Suppressor macrophage (primary cell): ENCODE data around the gene OR4M1.
"Not testable (repeated sequence)": the region's sequence is repeated elsewhere in the genome, so short reads cannot be mapped to it uniquely, and the experiment has no call there.

Experiments used
- DNase-seq, 4 experiments: peaks; one replicate each; pipeline ENCODE4 v3.0.0-alpha.2; 2020 to 2022
- total RNA-seq, 17 experiments: gene quantifications; one replicate each; lab custom pipeline; 2026; ENCODE audit warnings: mixed read lengths in 6 of 17, inconsistent platforms in 3 of 17; lab: John Stamatoyannopoulos, UW

OR4M1 gene, protein sequence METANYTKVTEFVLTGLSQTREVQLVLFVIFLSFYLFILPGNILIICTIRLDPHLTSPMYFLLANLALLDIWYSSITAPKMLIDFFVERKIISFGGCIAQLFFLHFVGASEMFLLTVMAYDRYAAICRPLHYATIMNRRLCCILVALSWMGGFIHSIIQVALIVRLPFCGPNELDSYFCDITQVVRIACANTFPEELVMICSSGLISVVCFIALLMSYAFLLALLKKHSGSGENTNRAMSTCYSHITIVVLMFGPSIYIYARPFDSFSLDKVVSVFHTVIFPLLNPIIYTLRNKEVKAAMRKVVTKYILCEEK
- total RNA-seq = 0 to 1.9 (median 0) reads per million in 17 experiments

DNA sequence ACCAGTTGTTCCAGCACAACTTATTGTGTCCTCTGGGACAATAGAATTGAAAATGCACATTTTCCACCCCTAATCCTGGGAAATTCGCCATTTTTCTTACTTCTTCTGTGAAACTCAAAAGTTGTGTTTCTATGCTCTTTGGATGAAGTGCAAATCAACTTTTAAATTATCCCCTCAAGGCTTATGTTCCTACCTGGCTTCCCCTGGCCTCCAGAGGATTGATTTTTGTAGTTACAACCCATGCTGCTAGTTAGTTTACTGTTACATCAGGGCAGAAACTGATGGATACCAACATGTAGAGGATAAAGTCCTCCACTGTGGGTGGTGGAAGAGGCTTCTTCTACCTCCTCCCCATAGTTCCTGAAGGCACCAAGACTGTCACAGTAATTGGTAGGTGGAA lies at the start of gene OR4M1:
TSS of gene OR4M1 (plus strand) at position 301 of the 400 bp plus-strand sequence. CDS start 6,819 bp downstream, outside the sequence.
- not testable (repeated sequence) for DNase-seq

DNA sequence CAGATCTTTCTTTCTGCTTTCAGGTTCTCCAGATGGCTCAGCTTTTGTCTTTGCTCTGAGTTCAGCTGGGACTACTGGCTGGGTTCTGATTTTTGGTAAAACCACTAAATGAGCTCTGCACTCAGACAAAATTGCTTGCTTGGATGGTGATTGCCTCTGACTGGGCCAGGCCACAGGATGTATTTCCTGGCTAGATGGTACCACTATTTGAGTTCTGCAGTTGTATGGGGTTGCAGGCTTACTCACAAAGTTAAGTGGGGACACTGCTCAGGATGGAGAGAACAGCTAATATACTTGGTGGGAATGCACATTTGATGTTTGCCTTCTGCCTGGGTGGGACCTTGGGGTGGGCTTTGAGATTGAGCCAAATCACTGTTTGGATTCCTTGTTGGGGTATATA lies 43.9 kb upstream of the OR4M1 start:
- DNase-seq = no peak

DNA sequence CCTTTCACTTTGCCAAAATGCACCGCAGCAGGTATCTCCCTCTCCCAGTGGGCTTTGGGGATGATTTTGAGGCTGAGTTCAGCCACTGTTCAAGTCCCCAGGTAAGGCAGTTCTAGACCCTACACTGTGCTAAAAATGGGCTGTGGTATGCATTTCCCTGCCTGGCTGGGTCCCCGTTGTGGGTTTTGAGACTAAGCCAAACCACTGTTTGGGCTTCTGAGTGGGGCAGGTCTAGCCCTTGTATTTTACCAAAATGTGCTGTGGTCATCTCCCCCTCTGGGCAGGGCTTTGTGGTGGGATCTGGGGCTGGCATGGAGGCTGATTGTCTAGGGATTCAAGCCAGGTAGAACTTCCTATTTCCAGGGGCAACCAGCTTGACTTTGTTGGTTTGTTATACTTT lies 43.5 kb upstream of the OR4M1 start:
- DNase-seq = no peak

DNA sequence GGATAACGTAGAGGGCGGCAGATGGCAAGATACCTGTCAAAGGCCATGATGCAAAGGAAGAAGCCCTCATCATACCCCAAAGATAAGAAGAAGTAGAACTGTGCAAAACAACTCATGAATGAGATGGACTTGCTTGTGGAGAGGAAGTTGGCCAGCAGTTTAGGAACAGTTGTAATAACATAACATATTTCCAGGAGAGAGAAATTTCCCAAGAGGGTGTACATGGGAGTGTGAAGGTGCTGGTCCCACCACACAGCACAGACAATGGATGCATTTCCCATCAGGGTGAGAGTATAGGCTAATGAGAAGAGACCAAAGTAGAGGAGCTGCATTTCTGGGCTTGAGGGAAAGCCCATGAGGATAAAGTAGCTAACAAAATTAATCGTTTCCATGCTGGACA lies 39.4 kb upstream of the OR4M1 start:
- not testable (repeated sequence) for DNase-seq

DNA sequence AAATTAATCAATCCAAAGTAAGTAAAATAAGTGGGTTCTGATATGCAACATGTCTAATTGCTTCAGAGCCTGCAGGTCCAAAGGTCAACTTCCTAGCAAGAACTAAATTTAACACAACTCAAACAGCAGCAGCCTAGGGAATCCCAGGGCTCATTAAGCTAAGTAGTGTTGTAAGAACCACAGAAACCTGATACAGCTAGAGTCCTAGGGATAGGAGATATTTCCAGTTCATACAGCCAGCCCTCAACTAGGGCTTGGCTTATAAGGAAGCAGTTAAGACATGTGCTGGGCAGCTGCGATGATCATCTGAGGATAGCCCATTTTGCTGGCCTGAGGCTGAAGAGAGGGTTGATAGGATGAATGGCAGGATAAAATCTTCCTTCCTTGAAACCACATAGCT lies 30.0 kb upstream of the OR4M1 start, which contains the start of gene OR4Q3:
TSS of gene OR4Q3 (plus strand) at position 316 of the 400 bp plus-strand sequence.
- DNase-seq = no peak

DNA sequence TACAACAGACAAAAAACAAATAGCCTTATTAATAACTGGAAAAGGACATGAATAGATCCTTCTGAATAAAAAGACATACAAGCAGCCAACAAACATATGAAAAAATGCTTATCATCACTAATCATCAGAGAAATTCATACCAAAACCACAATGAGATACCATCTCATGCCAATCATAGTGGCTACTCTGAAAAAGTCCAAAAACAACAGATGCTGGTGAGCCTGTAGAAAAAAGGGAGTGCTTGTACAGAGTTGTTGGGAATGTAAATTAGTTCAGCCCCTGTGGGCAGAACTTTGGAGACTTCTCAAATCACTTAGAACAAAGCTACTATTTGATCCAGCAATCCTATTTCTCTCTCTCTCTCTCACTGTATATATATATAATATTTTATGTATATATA lies 21.0 kb upstream of the OR4M1 start:
- DNase-seq = not testable (repeated sequence)

DNA sequence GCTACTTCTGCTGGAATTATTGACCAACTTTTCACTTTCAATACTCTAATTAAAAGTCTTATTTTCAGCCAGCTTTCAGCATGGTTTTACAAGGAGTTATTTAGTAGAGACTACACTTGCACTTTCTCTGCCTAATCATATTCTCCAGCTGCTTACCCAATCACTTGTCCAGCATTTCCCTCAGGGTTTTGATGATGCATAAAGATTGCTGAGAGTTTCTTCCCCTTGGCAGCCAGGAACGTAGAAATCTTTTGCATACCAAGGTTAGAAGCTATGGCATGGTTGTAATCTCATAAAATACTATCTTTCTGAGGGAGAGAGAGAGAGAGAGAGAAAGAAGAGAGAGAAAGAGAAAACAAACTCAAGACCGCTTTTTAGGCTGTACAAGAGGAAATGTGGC lies 19.1 kb upstream of the OR4M1 start:
- no peak for DNase-seq

DNA sequence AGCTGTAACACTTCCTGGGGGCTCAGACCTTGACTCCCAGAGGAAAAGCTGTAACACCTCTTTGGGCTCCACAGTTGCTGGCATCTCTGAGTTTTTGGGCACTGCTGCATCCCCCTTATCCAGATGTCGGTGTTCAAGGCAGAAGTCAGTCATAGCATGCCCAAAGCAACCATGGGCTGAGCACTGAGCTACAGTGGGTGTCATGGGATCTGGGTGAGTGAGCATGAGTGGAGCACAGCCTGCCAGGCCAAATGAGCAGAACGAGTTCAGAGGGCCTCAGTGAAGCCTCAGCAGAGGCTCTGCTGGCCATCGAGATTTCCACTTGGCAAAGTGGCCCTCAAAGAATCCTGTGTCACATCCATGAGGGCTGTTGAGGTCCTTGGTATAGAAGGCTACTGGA lies 1.8 kb upstream of the OR4M1 start:
- not testable (repeated sequence) for DNase-seq

DNA sequence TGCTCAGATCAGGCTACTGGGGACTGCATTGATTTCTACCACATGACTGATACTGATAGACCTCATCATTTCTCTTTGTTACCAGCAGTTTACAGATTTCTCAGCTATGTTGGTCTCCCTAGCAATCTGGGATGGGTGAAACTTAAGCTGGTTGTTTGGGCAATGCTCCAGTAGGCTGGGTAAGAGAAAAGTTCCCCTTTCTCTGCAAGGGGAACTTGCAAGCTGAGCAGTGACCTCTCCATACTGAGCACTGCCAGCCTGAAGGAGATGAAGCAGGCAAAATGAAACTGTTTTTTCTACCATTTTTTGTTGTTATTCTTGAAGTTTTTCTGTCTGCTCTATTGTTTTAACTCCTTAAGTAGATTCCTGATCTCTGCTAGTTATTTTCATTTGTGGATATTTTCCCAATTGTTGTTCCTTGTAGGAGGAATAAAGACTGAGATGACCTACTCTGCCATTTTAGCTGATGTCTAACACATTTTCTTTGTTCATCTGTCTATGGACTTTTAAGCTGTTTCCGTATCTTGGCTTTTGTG lies 1.3 kb upstream of the OR4M1 start:
- peak in 3 of 4 experiments; percentile 5 to 16 (median 8) for DNase-seq

DNA sequence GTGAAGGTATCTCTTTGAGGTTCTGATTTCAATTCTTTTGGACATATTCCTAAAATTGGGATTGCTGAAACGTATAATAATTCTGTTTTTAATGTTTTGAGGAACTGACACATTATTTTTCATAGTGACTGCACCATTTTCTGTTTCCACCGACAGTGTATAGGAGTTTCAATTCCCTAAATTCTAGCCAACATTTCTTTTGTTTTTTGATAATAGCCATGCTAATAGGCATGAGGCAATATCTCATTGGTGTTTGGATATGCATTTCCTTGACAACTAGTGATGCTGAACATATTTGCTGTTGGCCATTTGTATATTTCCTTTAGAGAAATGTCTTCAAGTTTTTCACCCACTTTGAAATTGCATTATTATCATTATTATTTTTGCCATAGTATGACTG lies 850 bp upstream of the OR4M1 start:
- DNase-seq = peak in 2 of 4 experiments; percentile 14

DNA sequence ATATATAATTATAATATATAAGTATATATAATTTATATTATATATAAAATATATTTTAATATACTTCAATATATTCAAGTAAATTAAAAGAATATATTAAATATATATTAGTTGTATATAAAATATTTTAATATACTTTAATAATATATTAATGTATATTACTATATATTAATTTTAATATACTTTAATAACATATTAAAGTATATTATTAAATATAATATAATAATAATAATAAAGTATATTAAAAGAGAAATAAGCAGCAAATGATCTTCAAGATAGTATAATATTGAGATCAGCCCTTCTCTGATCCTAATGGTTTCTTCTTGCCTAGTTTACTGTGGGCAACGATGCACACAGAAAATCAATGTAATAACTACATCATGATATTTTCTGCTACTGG lies 2.3 kb downstream of the OR4M1 start:
- no peak for DNase-seq

DNA sequence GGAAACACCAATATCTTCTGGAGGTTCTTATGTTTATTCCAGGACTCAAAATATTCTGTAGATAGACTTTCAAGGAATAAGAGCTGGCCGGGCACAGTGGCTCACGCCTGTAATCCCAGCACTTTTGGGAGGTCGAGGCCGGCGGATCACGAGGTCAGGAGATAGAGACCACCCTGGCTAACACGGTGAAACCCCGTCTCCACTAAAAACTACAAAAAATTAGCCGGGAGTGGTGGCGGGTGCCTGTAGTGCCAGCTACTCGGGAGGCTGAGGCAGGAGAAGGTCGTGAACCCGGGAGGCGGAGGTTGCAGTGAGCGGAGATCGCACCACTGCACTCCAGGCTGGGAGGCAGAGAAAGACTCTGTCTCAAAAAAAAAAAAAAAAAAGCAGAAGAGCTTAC lies 12.5 kb downstream of the OR4M1 start:
- DNase-seq = not testable (repeated sequence)

DNA sequence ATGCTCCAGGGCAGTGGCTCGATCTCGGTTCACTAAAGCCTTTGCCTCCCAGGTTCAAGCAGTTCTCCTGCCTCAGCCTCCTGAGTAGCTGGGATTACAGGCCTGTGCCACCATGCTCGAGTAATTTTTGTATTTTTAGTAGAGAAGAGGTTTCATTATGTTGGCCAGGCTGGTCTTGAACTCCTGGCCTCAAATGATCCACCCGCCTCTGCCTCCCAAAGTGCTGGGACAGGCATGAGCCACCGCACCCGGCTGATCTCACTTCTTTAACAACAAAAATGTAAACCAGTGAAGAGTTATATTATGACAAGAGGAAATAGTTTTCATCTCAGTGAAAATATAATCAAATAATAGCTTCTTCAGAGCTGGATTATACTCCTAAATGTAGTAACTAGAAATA lies 14.0 kb downstream of the OR4M1 start:
- not testable (repeated sequence) for DNase-seq

DNA sequence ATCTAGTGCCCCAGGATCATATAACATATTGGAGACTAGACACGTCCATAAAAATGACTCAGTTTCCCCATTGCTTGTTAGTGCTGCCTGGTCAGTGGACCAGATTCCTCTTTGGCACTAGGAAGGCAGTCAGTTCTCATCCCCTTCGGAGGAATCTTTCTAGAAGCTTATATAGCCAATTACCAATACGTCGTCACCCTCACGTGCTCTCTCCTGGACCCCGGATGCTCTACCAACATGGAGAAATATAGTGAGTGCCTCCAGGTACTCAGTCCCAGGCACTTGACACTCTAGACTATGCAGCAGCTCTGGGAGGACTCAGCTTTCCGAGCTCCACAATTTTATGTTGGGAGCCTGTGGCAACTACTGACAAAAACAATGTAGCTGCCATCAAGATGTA lies 14.8 kb downstream of the OR4M1 start:
- not testable (repeated sequence) for DNase-seq

DNA sequence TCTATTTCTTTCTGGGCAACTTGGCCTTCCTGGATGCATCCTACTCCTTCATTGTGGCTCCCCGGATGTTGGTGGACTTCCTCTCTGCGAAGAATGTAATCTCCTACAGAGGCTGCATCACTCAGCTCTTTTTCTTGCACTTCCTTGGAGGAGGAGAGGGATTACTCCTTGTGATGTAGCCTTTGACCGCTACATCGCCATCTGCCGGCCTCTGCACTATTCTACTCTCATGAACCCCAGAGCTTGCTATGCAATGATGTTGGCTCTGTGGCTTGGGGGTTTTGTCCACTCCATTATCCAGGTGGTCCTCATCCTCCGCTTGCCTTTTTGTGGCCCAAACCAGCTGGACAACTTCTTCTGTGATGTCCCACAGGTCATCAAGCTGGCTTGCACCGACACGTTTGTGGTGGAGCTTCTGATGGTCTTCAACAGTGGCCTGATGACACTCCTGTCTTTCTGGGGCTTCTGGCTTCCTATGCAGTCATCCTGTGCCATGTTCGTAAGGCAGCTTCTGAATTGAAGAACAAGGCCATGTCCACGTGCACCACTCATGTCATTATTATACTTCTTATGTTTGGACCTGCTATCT lies 23.3 kb downstream of the OR4M1 start:
- not testable (repeated sequence) for DNase-seq

DNA sequence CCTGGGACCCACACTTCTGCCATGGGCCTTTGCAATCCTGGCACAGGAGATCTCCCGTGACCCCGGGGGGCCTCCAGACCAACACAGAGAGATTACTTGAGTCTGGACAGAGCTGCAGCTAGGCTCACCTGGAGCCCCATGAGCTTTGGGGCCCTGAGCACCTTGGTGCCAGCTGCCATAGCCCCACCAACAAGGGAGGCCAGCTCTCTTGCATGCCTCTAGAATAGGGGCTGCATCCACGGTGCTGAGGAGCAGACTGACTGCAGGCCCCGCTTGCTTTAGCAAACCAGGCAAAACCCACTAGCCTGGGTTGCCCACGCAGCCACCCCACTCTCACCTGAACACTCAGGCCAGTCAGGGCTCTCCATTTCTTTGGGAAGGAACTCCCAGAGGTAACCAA lies 26.6 kb downstream of the OR4M1 start:
- DNase-seq = no peak

DNA sequence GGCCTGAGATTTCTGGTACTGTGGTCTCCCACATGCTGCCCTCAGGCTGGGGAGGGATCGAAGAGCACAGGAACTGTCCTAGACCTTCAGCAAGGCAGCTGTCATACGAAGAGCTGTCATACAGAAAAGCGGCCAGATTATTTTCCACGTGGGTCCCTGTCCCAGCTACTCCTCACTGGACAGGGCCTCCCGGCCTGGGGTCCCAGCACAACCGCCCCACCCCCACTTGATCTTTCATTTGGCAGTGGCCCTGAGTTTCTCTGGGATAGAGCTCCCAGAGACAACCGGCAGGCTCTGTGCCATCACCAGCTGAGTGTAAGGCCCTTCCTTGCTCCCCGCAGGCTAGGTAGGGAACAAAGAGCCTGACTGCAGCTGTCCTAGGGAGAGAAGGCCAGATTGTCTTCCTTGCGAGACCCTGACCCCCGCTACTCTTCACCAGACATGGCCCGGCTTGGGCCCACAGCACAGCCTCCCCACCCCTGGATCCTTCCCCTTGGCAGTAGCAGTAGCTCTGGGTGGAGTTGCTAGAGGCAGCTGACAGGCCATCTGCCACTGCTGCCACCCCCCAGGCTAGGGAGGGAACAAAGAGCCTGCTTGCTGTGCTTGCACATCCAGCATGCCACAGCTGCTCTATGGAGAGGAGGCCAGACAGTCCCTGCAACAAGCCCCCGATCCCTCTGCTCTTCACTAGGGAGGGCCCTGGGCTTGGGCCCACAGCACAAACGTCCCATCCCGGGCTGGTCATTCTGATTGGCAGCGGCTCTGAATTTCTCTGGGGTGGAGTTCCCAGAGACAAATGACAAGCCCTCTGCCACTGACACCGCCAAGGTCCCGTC lies 27.2 kb downstream of the OR4M1 start:
- no peak for DNase-seq

DNA sequence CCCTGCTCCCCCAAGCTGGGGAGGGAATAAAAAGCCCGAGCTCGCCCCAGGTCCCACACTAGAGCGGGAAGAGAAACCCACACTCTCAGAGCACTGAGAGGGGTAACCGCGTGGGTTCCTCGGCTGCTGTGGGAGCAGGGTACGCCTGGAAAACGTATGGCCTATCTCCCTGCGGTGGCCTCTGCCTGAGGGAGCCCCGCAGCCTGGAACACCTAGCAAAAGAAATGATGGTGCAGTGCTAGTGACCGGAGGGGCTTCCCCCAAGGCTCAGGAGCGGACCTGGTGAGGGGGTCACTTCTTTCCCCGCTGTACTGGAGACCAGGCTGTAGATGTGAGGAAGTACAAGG lies 27.8 kb downstream of the OR4M1 start:
- DNase-seq = no peak

DNA sequence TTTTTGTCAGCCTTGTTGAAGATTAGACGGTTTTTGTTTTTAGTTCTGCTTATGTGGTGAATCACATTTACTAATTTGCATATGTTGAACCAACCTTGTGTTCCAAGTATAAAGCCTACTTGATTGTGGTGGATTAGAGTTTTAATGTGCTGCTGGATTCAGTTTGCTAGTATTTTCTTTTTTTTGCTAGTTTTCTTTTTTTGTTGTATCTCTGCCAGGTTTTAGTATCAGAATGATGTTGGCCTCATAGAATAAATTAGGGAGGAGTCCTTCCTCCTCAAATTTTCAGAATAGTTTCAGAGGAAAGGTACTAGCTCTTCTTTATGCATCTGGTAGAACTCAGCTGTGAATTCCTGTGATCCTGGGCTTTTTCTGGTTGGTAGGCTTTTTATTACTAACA lies 30.2 kb downstream of the OR4M1 start, which contains the start of gene OR4N2:
TSS of gene OR4N2 (plus strand) at position 301 of the 400 bp plus-strand sequence. CDS start 23,679 bp downstream, outside the sequence.
- not testable (repeated sequence) for DNase-seq

DNA sequence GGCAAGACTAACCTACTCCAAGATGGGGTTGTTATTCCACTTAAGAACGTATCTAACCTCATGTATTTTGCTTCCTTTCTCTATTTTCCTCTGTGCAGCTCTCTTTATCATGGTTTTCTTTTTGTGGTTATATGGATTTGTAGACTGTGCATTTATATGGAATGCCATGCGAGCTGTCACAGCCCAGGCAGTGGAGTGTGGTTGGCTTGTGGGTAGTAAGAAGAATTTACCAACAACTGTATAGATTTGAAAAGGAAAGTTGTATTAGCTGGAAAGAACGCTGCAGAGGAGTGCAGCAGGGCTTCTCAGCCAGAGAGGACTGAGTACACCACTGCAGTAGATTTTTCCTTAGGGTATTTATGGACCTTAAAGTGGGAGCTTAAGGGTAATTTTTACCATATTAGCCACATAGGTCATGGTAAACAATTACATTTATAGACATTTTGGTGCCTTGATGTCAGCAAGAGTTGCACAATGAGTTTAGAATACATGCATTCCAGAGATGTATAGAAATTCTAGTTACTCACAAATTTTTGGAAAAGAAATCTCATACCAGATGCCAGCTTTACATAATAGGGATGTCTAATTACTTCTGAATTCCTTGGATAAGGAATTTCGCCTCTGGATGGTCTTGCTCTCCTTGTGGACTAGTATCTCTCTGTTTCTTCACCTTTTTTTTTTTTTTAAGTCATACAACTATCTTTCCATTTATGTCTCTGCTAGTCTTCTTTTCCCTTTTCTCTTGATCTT lies 40.0 kb downstream of the OR4M1 start:
- not testable (repeated sequence) for DNase-seq

DNA sequence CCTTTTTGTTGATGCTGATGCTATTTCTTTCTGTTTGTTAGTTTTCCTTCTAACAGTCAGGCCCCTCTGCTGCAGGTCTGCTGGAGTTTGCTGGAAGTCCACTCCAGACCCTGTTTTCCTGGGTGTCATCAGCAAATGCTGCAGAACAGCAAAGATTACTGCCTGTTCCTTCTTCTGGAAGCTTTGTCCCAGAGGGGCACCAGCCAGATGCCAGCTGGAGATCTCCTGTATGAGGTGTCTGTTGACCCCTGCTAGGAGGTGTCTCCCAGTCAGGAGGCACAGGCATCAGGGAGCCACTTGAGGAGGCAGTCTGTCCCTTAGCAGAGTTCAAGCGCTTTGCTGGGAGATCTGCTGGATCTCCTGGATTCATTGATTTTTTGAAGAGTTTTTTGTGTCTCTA lies 46.6 kb downstream of the OR4M1 start:
- DNase-seq = not testable (repeated sequence)

DNA sequence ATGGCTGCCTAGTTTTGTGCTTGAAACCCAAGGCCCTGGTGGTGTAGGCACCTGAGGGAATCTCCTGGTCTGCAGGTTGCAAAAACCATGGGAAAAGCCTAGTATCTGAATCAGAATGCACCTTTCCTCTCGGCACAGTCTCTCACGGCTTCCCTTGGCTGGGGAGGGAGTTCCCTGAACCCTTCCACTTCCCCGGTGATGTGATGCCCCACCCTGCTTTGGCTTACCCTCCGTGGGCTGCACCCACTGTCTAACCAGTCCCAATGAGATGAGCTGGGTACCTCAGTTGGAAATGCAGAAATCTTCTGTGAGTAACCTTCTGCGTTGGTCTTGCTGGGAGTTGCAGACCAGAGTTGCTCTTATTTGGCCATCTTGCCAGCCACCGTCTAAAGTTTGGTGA lies 47.7 kb downstream of the OR4M1 start:
- DNase-seq = not testable (repeated sequence)
